ENCODE results near the gene IFNAR2. TPM values are rescaled to one million over a fixed set of nuclear protein-coding genes. Genes with fewer than 3 reads are reported as not detected.

IFNAR2 gene
- polyA plus RNA-seq, 1 donor from 2014 or later: 10.3 TPM

DNA sequence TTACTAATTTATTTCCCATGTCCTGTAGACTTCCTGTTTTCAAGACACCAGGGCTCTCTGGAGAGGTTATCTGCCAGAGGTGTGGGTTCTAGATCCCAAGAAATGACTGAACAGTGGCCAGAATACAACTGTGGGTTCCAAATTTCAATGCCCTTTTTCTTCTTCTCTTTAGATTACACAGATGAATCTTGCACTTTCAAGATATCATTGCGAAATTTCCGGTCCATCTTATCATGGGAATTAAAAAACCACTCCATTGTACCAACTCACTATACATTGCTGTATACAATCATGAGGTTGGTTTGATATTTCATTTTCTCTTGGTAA lies 15.0 kb downstream of the IFNAR2 start:
- TF ChIP-seq, protein P1, sequence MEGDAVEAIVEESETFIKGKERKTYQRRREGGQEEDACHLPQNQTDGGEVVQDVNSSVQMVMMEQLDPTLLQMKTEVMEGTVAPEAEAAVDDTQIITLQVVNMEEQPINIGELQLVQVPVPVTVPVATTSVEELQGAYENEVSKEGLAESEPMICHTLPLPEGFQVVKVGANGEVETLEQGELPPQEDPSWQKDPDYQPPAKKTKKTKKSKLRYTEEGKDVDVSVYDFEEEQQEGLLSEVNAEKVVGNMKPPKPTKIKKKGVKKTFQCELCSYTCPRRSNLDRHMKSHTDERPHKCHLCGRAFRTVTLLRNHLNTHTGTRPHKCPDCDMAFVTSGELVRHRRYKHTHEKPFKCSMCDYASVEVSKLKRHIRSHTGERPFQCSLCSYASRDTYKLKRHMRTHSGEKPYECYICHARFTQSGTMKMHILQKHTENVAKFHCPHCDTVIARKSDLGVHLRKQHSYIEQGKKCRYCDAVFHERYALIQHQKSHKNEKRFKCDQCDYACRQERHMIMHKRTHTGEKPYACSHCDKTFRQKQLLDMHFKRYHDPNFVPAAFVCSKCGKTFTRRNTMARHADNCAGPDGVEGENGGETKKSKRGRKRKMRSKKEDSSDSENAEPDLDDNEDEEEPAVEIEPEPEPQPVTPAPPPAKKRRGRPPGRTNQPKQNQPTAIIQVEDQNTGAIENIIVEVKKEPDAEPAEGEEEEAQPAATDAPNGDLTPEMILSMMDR (IDR thresholded peaks at IDR 0.05; ENCODE audit: poor library complexity, severe bottlenecking): no peak
- no peaks in the 10 kb centered on the region for H3K9me2 ChIP-seq (ENCODE audit: insufficient read depth, low read length)
- no peak overlapping the region for H3K27ac ChIP-seq (ENCODE audit: low read length)
- no peak overlapping the region for H3K4me3 ChIP-seq (ENCODE audit: low read length)
- peaks cover 11% of the 10 kb centered on the region for H3K36me3 ChIP-seq (ENCODE audit: insufficient read depth, low read length)
- H2AFZ ChIP-seq (ENCODE audit: low read depth, low read length): no peak overlapping the region
- no peaks in the 10 kb centered on the region for H3K9me3 ChIP-seq (ENCODE audit: low read length)
- H3K9ac ChIP-seq (ENCODE audit: low read length): no peak overlapping the region
- no peaks in the 10 kb centered on the region for H3F3A ChIP-seq (ENCODE audit: insufficient read depth, low read length, poor library complexity, severe bottlenecking)
- no peak overlapping the region for H3K4me2 ChIP-seq (ENCODE audit: low read length)
- no peaks in the 10 kb centered on the region for H4K20me1 ChIP-seq (ENCODE audit: insufficient read depth)
- H3K27me3 ChIP-seq (ENCODE audit: insufficient read depth, low read depth, low read length): no peaks in the 10 kb centered on the region
- no peaks in the 10 kb centered on the region for H3K79me2 ChIP-seq (replicated peaks; ENCODE audit: insufficient read depth, low read length)

DNA sequence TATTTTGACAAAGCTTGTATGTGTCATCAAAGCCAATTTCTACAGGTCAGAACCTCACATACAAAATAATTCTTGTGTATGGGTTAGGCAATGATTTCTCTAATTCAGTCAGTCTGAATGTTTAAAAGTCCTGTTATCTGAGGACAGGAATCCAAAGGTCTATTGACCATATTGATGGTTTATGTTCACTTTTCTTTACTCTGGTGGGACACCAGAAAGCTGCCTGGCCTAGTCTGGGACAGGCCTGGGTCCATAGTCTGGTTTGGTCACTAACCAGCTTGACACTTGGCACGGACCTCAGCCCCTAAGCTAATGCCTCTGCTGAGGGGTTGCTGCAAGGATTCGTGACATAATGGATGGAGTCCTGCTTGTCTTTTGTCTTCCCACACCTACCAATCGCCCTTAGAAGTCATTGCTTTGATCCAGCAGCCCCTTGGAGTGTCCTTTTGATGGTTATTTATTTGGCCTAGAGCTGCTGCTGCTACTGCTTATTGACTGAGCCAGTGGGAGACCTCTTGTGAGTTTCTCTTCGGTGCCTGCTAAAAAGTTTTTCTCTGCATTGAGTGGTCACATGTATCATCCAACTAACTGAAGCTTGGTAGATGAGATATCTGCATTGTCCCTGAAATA lies 15.7 kb downstream of the IFNAR2 start:
- H3K36me3 ChIP-seq (ENCODE audit: insufficient read depth, low read length): peaks cover 11% of the 10 kb centered on the region
- H3K79me2 ChIP-seq (replicated peaks; ENCODE audit: insufficient read depth, low read length): no peaks in the 10 kb centered on the region
- H3K9me2 ChIP-seq (ENCODE audit: insufficient read depth, low read length): no peaks in the 10 kb centered on the region
- TF ChIP-seq POLR2AphosphoS5 (IDR thresholded peaks at IDR 0.05): no peak
- TF ChIP-seq TAF1 (IDR thresholded peaks at IDR 0.05; ENCODE audit: low read depth): no peak
- TF ChIP-seq, protein P1 (IDR thresholded peaks at IDR 0.05; ENCODE audit: poor library complexity, severe bottlenecking): no peak
- TF ChIP-seq EZH2 (IDR thresholded peaks at IDR 0.05; ENCODE audit: borderline replicate concordance, insufficient read depth, low read length, poor library complexity, severe bottlenecking): no peak
- no peak for TF ChIP-seq EP300 (conservative IDR thresholded peaks at IDR 0.05; ENCODE audit: poor library complexity, severe bottlenecking)
- no peak for TF ChIP-seq RAD21 (conservative IDR thresholded peaks at IDR 0.05)
- TF ChIP-seq, protein P2, sequence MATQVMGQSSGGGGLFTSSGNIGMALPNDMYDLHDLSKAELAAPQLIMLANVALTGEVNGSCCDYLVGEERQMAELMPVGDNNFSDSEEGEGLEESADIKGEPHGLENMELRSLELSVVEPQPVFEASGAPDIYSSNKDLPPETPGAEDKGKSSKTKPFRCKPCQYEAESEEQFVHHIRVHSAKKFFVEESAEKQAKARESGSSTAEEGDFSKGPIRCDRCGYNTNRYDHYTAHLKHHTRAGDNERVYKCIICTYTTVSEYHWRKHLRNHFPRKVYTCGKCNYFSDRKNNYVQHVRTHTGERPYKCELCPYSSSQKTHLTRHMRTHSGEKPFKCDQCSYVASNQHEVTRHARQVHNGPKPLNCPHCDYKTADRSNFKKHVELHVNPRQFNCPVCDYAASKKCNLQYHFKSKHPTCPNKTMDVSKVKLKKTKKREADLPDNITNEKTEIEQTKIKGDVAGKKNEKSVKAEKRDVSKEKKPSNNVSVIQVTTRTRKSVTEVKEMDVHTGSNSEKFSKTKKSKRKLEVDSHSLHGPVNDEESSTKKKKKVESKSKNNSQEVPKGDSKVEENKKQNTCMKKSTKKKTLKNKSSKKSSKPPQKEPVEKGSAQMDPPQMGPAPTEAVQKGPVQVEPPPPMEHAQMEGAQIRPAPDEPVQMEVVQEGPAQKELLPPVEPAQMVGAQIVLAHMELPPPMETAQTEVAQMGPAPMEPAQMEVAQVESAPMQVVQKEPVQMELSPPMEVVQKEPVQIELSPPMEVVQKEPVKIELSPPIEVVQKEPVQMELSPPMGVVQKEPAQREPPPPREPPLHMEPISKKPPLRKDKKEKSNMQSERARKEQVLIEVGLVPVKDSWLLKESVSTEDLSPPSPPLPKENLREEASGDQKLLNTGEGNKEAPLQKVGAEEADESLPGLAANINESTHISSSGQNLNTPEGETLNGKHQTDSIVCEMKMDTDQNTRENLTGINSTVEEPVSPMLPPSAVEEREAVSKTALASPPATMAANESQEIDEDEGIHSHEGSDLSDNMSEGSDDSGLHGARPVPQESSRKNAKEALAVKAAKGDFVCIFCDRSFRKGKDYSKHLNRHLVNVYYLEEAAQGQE (IDR thresholded peaks at IDR 0.05; ENCODE audit: borderline replicate concordance): no peak
- no peak for TF ChIP-seq SMC3 (conservative IDR thresholded peaks at IDR 0.05; ENCODE audit: poor library complexity)
- TF ChIP-seq MXI1 (conservative IDR thresholded peaks at IDR 0.05; ENCODE audit: poor library complexity, severe bottlenecking): no peak
- H3K4me3 ChIP-seq (ENCODE audit: low read length): no peak overlapping the region
- no peak overlapping the region for H3K27ac ChIP-seq (ENCODE audit: low read length)
- no peaks in the 10 kb centered on the region for H3K9me3 ChIP-seq (ENCODE audit: low read length)
- H3F3A ChIP-seq (ENCODE audit: insufficient read depth, low read length, poor library complexity, severe bottlenecking): no peaks in the 10 kb centered on the region
- H3K9ac ChIP-seq (ENCODE audit: low read length): no peak overlapping the region
- H3K27me3 ChIP-seq (ENCODE audit: insufficient read depth, low read depth, low read length): no peaks in the 10 kb centered on the region
- no peak overlapping the region for H3K4me2 ChIP-seq (ENCODE audit: low read length)
- H4K20me1 ChIP-seq (ENCODE audit: insufficient read depth): no peaks in the 10 kb centered on the region
- H2AFZ ChIP-seq (ENCODE audit: low read depth, low read length): no peak overlapping the region

Data from neural cell (in vitro differentiated cells).